Lung (tissue), 12 donors: ENCODE results near the gene SLC39A12. TPM values are rescaled to one million over a fixed set of nuclear protein-coding genes. Genes with fewer than 3 reads are reported as not detected.

Source experiments
- ATAC-seq: fragments of 200-7000 bp; cut with Tn5 transposase; one replicate; pipeline ENCODE4 v1.9.1; 2020; ENCODE audit warnings: moderate number of reproducible peaks; ENCODE audit not compliant: insufficient read depth, low FRiP score
- DNase-seq, 3 donors: peaks; one replicate each; pipeline ENCODE4 v3.0.0-alpha.2; 2013 to 2017
- H3K27ac ChIP-seq, 2 donors: one replicate each; pipeline ENCODE4 v1.5.1; 2013; ENCODE audit warnings: mild to moderate bottlenecking in 2 of 2, moderate library complexity in 2 of 2, control low read depth in 1 of 2, inconsistent platforms in 1 of 2, low read depth in 1 of 2, low read length in 1 of 2
- H3K27me3 ChIP-seq, 3 donors: one replicate each; pipeline ENCODE4 v1.5.1; 2013; ENCODE audit warnings: low read length in 2 of 3; ENCODE audit not compliant: control insufficient read depth in 3 of 3, insufficient read depth in 3 of 3
- H3K36me3 ChIP-seq, 4 donors: one replicate each; pipeline ENCODE4 v1.5.1; 2013; ENCODE audit warnings: low read length in 4 of 4, mild to moderate bottlenecking in 1 of 4, moderate library complexity in 1 of 4; ENCODE audit not compliant: control insufficient read depth in 4 of 4, insufficient read depth in 4 of 4
- H3K4me1 ChIP-seq, 5 donors: one replicate each; pipeline ENCODE4 v1.5.1; 2013; ENCODE audit warnings: low read length in 5 of 5, mild to moderate bottlenecking in 2 of 5, moderate library complexity in 1 of 5; ENCODE audit not compliant: control insufficient read depth in 5 of 5, insufficient read depth in 5 of 5
- H3K4me3 ChIP-seq: one replicate; pipeline ENCODE4 v1.5.1; 2013; ENCODE audit warnings: mild to moderate bottlenecking, control low read depth, moderate library complexity
- H3K9ac ChIP-seq, 2 donors: one replicate each; pipeline ENCODE4 v1.5.1; 2013; ENCODE audit warnings: low read length in 2 of 2, control low read depth in 1 of 2; ENCODE audit not compliant: insufficient read depth in 1 of 2
- H3K9me3 ChIP-seq, 4 donors: one replicate each; pipeline ENCODE4 v1.5.1; 2013; ENCODE audit warnings: low read length in 3 of 4, mild to moderate bottlenecking in 1 of 4, moderate library complexity in 1 of 4; ENCODE audit not compliant: control insufficient read depth in 4 of 4, insufficient read depth in 3 of 4
- CTCF ChIP-seq: IDR thresholded peaks from 2 replicates; pipeline ENCODE4 v1.5.1; 2012; ENCODE audit warnings: mild to moderate bottlenecking; ENCODE audit errors: control extremely low read depth, extremely low read depth
- WGBS, 2 donors: extraction: QIAGEN DNeasy Blood & Tissue Kit; methylation state at CpG; one replicate each; pipeline ENCODE4 v1.1.7; 2013; 5-methylcytosine and 5-hydroxymethylcytosine counted together
- polyA plus RNA-seq, 2 donors: library from polyadenylated mRNA; stranded (reverse); fragments of 200-250 nt; gene quantifications; one replicate each; pipeline ENCODE4 v1.2.1, GENCODE V29; 2013
- total RNA-seq, 2 donors: library from RNA; depleted of rRNA in 1 of 2; stranded (reverse); fragments of >200 nt in 1 of 2; gene quantifications; one replicate each; pipeline ENCODE4 v1.2.1, GENCODE V29; 2014 to 2021
- donor health status: control.
- donor health status: control.
- donor health status: Bipolar disorder and iron deficiency.
- donor health status: healthy.
- donor health status: DM: yes; HTN: yes; CAD: no.

The SLC39A12 gene
- total and polyA plus RNA-seq, 4 donors, result 0.03 to 0.26 TPM; not detected in 2

DNA sequence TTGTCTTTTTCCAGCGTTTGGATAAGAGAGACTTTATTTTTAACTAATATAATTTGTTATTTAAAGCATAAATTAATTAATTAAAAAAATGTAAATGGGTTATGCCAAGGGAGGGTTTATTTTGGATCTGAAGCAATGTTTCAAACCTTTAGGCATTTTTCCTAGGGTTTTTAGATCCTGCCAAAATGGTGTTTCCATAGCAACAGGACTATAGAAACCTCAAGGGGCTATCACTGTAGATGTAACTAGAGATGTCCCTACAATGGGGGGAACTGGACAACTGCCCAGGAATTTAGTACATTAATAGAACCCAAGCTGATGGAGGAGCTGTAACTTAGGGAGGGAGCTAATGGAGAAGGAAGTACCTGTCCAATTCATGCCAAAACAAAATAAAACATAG is 57.3 kb downstream of the SLC39A12 start:
- no peak overlapping the region for H3K9ac ChIP-seq
- TF ChIP-seq CTCF, result no peak
- H3K4me1 ChIP-seq, result peaks cover 0 to 19% (median 0%) of the 10 kb centered on the region in 5 donors
- peaks cover 0 to 1% (median 0%) of the 10 kb centered on the region in 4 donors for H3K9me3 ChIP-seq
- H3K36me3 ChIP-seq, result no peaks in the 10 kb centered on the region
- DNase-seq (peak in 2 of 3 donors; percentile 61 to 66), ATAC-seq (no peak)
- no peak overlapping the region for H3K4me3 ChIP-seq
- WGBS, 2 donors, result 65 to 71% methylated on average over 1 of the region's 1 CpG
- no peak overlapping the region for H3K27ac ChIP-seq
- no peaks in the 10 kb centered on the region for H3K27me3 ChIP-seq

DNA sequence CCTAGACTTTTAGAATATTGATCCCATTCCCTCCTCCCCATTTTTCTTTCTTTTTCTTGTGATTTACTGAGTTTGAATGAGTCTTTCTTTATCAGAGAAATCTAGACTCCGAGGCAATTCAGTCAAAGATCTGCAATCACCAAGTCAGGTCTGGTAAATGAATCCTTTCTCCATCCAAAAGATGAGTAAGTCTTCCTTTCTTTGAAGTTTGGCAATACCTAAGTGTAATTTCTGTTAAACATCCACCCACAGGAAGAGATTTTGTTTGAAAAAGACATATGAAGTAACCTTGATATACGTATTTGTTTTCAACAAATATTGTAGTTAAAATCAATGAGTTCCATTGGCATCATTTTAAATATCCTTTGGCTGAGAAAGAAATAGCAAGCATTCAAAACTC is 58.3 kb downstream of the SLC39A12 start:
- no peak for TF ChIP-seq CTCF
- no peak for DNase-seq
- no peaks in the 10 kb centered on the region for H3K36me3 ChIP-seq
- peaks cover 0 to 18% (median 0%) of the 10 kb centered on the region in 5 donors for H3K4me1 ChIP-seq
- no peak for ATAC-seq
- no peak overlapping the region for H3K9ac ChIP-seq
- H3K4me3 ChIP-seq, result no peak overlapping the region
- WGBS, 2 donors, result 44 to 45% methylated on average over 2 of the region's 2 CpGs
- H3K27ac ChIP-seq, result no peak overlapping the region
- no peaks in the 10 kb centered on the region for H3K27me3 ChIP-seq
- H3K9me3 ChIP-seq, result peaks cover 0 to 1% (median 0%) of the 10 kb centered on the region in 4 donors

GRCh38 chr10:18020523-18020922 is 68.8 kb downstream of the SLC39A12 start:
- no peak overlapping the region for H3K9ac ChIP-seq
- TF ChIP-seq CTCF, result no peak
- no peak overlapping the region for H3K4me3 ChIP-seq
- no peaks in the 10 kb centered on the region for H3K27me3 ChIP-seq
- ATAC-seq (no peak), DNase-seq (no peak)
- no peak overlapping the region for H3K27ac ChIP-seq
- 90 to 91% methylated on average over 1 of the region's 1 CpG for WGBS, 2 donors
- H3K36me3 ChIP-seq, result no peaks in the 10 kb centered on the region
- peaks cover 1 to 14% (median 7%) of the 10 kb centered on the region in 4 donors for H3K9me3 ChIP-seq
- no peaks in the 10 kb centered on the region for H3K4me1 ChIP-seq
